Upper lobe of left lung (tissue), 6 donors: ENCODE measurements around the gene DNAJA2. TPM values are rescaled to one million over a fixed set of nuclear protein-coding genes. Genes with fewer than 3 reads are reported as not detected.
A peak's percentile ranks its signal among the peaks of the same experiment; 100 is the strongest.

Source experiments
- ATAC-seq, 2 donors: fragments of 200-7000 bp; cut with Tn5 transposase; one replicate each; pipeline ENCODE4 v1.9.1; 2022; ENCODE audit warnings: mild to moderate bottlenecking in 2 of 2, moderate library complexity in 2 of 2; ENCODE audit not compliant: low FRiP score in 2 of 2
- DNase-seq, 2 donors: peaks; one replicate each; pipeline ENCODE4 v3.0.0-alpha.2; 2019 to 2020
- H3K27ac ChIP-seq, 4 donors: fragments of 200-600 bp; sonication (generic); one replicate each; pipeline ENCODE4 v1.5.1; 2016 to 2019
- H3K27me3 ChIP-seq, 4 donors: fragments of 200-600 bp; sonication (generic); one replicate each; pipeline ENCODE4 v1.5.1; 2017 to 2019
- H3K36me3 ChIP-seq, 4 donors: fragments of 200-600 bp; sonication (generic); one replicate each; pipeline ENCODE4 v1.5.1; 2016 to 2019
- H3K4me1 ChIP-seq, 4 donors: fragments of 200-600 bp; sonication (generic); one replicate each; pipeline ENCODE4 v1.5.1; 2018 to 2019
- H3K4me3 ChIP-seq, 4 donors: fragments of 200-600 bp; sonication (generic); one replicate each; pipeline ENCODE4 v1.5.1; 2017 to 2019; ENCODE audit warnings: mild to moderate bottlenecking in 2 of 4, moderate library complexity in 1 of 4
- H3K9me3 ChIP-seq, 4 donors: fragments of 200-600 bp; sonication (generic); one replicate each; pipeline ENCODE4 v1.5.1; 2018 to 2019
- CTCF ChIP-seq, 6 experiments: fragments of 450-650 bp in 4 of 6; fragments of 200-600 bp in 2 of 6; sonication (generic) in 2 of 6; IDR thresholded peaks; one replicate each; pipeline ENCODE4 v1.5.1; 2016 to 2019; ENCODE audit warnings: antibody characterized with exemption in 6 of 6
- EP300 ChIP-seq, 4 donors: sonication (generic); formaldehyde crosslinking; IDR thresholded peaks; one replicate each; pipeline ENCODE4 v1.5.1; 2017; ENCODE audit warnings: antibody characterized with exemption in 4 of 4, control low read depth in 2 of 4
- POLR2A ChIP-seq, 4 donors: fragments of 450-650 bp; IDR thresholded peaks; one replicate each; pipeline ENCODE4 v1.5.1; 2016 to 2017; ENCODE audit warnings: antibody characterized with exemption in 4 of 4, mild to moderate bottlenecking in 2 of 4
- POLR2AphosphoS5 ChIP-seq, 2 donors: sonication (generic); formaldehyde crosslinking; IDR thresholded peaks; one replicate each; pipeline ENCODE4 v1.5.1; 2017; ENCODE audit warnings: antibody characterized with exemption in 2 of 2
- WGBS, 2 donors: methylation state at CpG; one replicate each; pipeline ENCODE4 v1.1.5; 2017 to 2018; 5-methylcytosine and 5-hydroxymethylcytosine counted together
- total RNA-seq, 6 donors: library from RNA; depleted of rRNA in 4 of 6; stranded (reverse); fragments of >200 nt in 4 of 6; gene quantifications; one replicate each; pipeline versions ENCODE4 v1.1.0 to v1.2.1, GENCODE V29; 2016 to 2021
- donor health status: DM: no; HTN: no; CAD: no; lungs with moderate emphysema.
- donor health status: DM: no; HTN: yes; CAD: no; lungs with severe emphysema.

DNAJA2 gene
- total RNA-seq, 6 donors from 2014 or later, result 15.7 to 51.2 (median 41.0) TPM

- no peak for TF ChIP-seq EP300 (IDR thresholded peaks at IDR 0.05)
- TF ChIP-seq POLR2AphosphoS5 (IDR thresholded peaks at IDR 0.05), result no peak
- no peak for TF ChIP-seq CTCF (IDR thresholded peaks at IDR 0.05)
- no peak for TF ChIP-seq POLR2A (IDR thresholded peaks at IDR 0.05)
- H3K27me3 ChIP-seq, result no peaks in the 10 kb centered on the region
- peaks cover 0 to 5% (median 0%) of the 10 kb centered on the region in 4 donors for H3K36me3 ChIP-seq
Observed at GRCh38 chr16:46932802-46933201, 40.7 kb downstream of the DNAJA2 start.

GRCh38 chr16:46930861-46931260, 42.6 kb downstream of the DNAJA2 start:
- 82 to 89% methylated on average over 8 of the region's 8 CpGs for WGBS, 2 donors
- no peaks in the 10 kb centered on the region for H3K9me3 ChIP-seq
- ATAC-seq (no peak), DNase-seq (no peak)
- no peaks in the 10 kb centered on the region for H3K27me3 ChIP-seq
- no peak overlapping the region for H3K4me3 ChIP-seq
- TF ChIP-seq CTCF (IDR thresholded peaks at IDR 0.05) (no peak), POLR2A (IDR thresholded peaks at IDR 0.05) (no peak), EP300 (IDR thresholded peaks at IDR 0.05) (no peak), POLR2AphosphoS5 (IDR thresholded peaks at IDR 0.05) (no peak)
- peaks cover 0 to 8% (median 0%) of the 10 kb centered on the region in 4 donors for H3K4me1 ChIP-seq
- peaks cover 0 to 8% (median 3%) of the 10 kb centered on the region in 4 donors for H3K36me3 ChIP-seq
- no peak overlapping the region for H3K27ac ChIP-seq

More at GRCh38 chr16:46932802-46933201, 40.7 kb downstream of the DNAJA2 start:
- no peak overlapping the region for H3K4me3 ChIP-seq
- H3K27ac ChIP-seq, result no peak overlapping the region
- ATAC-seq (no peak), DNase-seq (no peak)
- WGBS, 2 donors, result 54 to 70% methylated on average over 7 of the region's 7 CpGs
- no peaks in the 10 kb centered on the region for H3K9me3 ChIP-seq
- peaks cover 0 to 8% (median 0%) of the 10 kb centered on the region in 4 donors for H3K4me1 ChIP-seq

- H3K36me3 ChIP-seq, result peaks cover 0 to 8% (median 3%) of the 10 kb centered on the region in 4 donors
- DNase-seq, result peak; percentile 52 to 75
- ATAC-seq, result peak; percentile 74 to 83
- H3K4me1 ChIP-seq, result peaks cover 0 to 8% (median 0%) of the 10 kb centered on the region in 4 donors
- no peaks in the 10 kb centered on the region for H3K9me3 ChIP-seq
- H3K4me3 ChIP-seq, result no peak overlapping the region
- TF ChIP-seq CTCF (IDR thresholded peaks at IDR 0.05) (peak; percentile 74 to 88 (median 80)), POLR2AphosphoS5 (IDR thresholded peaks at IDR 0.05) (no peak)
- no peak overlapping the region for H3K27ac ChIP-seq
- WGBS, 2 donors, result 63 to 65% methylated on average over 16 to 43 of the region's 43 CpGs
- no peaks in the 10 kb centered on the region for H3K27me3 ChIP-seq
Observed at GRCh38 chr16:46929378-46930332, 43.8 kb downstream of the DNAJA2 start.

- no peak for TF ChIP-seq POLR2A (IDR thresholded peaks at IDR 0.05)
- TF ChIP-seq EP300 (IDR thresholded peaks at IDR 0.05), result no peak
- no peak for TF ChIP-seq CTCF (IDR thresholded peaks at IDR 0.05)
- no peak for TF ChIP-seq POLR2AphosphoS5 (IDR thresholded peaks at IDR 0.05)
- Histone ChIP-seq H3K27me3 (no peaks in the 10 kb centered on the region), H3K9me3 (no peaks in the 10 kb centered on the region), H3K4me1 (peaks cover 0 to 8% (median 0%) of the 10 kb centered on the region in 4 donors), H3K4me3 (no peak overlapping the region), H3K36me3 (peaks cover 0 to 16% (median 6%) of the 10 kb centered on the region in 4 donors), H3K27ac (no peak overlapping the region)
- ATAC-seq, result no peak
- no peak for DNase-seq
- whole genome bisulfite sequencing, 2 donors, result 85 to 87% methylated on average over 12 to 15 of the region's 15 CpGs
Observed at GRCh38 chr16:46928811-46929210, 44.7 kb downstream of the DNAJA2 start.
